RWPE2 (cell line): ENCODE data around the gene NPPB.

Experiments
- ATAC-seq: fragments of 200-7000 bp; cut with Tn5 transposase; 3 replicates; pipeline ENCODE4 v1.9.1; 2021; ENCODE audit warnings: low read depth
- DNase-seq: peaks from one replicate; pipeline ENCODE4 v3.0.0-alpha.2; 2020; ENCODE audit warnings: low spot score
- H3K27ac ChIP-seq: fragments of 450-650 bp; 2 replicates; pipeline ENCODE4 v1.5.1; 2017; ENCODE audit warnings: mild to moderate bottlenecking; ENCODE audit not compliant: poor library complexity, severe bottlenecking
- H3K27me3 ChIP-seq: fragments of 250-450 bp; sonication (Bioruptor Pico); 2 replicates; pipeline ENCODE4 v1.5.1; 2021; ENCODE audit warnings: mild to moderate bottlenecking, moderate library complexity; ENCODE audit not compliant: insufficient read depth, poor library complexity, severe bottlenecking
- H3K36me3 ChIP-seq: fragments of 250-450 bp; sonication (Bioruptor Pico); 2 replicates; pipeline ENCODE4 v1.5.1; 2020; ENCODE audit warnings: low read depth, mild to moderate bottlenecking, moderate library complexity
- H3K4me1 ChIP-seq: fragments of 250-450 bp; sonication (Bioruptor Pico); 2 replicates; pipeline ENCODE4 v1.5.1; 2021; ENCODE audit warnings: mild to moderate bottlenecking, moderate library complexity; ENCODE audit not compliant: insufficient read depth, poor library complexity, severe bottlenecking
- H3K4me3 ChIP-seq: fragments of 250-450 bp; sonication (Bioruptor Pico); 2 replicates; pipeline ENCODE4 v1.5.1; 2021; ENCODE audit warnings: mild to moderate bottlenecking, moderate library complexity; ENCODE audit not compliant: severe bottlenecking
- H3K9me3 ChIP-seq: fragments of 250-450 bp; sonication (Bioruptor Pico); 2 replicates; pipeline ENCODE4 v1.5.1; 2021; ENCODE audit warnings: mild to moderate bottlenecking, moderate library complexity; ENCODE audit not compliant: severe bottlenecking
- TF ChIP-seq, protein P1 (sequence below): fragments of 450-650 bp; IDR thresholded peaks from one replicate; pipeline ENCODE4 v1.5.1; 2017; ENCODE audit warnings: mild to moderate bottlenecking, moderate library complexity; ENCODE audit not compliant: poor library complexity, severe bottlenecking

The NPPB gene

GRCh38 chr1:11875094-11875493 lies 16.3 kb upstream of the NPPB start:
- H3K27me3 ChIP-seq, result peaks cover 4% of the 10 kb centered on the region
- no peaks in the 10 kb centered on the region for H3K4me1 ChIP-seq
- H3K9me3 ChIP-seq, result no peaks in the 10 kb centered on the region
- TF ChIP-seq, protein P1, sequence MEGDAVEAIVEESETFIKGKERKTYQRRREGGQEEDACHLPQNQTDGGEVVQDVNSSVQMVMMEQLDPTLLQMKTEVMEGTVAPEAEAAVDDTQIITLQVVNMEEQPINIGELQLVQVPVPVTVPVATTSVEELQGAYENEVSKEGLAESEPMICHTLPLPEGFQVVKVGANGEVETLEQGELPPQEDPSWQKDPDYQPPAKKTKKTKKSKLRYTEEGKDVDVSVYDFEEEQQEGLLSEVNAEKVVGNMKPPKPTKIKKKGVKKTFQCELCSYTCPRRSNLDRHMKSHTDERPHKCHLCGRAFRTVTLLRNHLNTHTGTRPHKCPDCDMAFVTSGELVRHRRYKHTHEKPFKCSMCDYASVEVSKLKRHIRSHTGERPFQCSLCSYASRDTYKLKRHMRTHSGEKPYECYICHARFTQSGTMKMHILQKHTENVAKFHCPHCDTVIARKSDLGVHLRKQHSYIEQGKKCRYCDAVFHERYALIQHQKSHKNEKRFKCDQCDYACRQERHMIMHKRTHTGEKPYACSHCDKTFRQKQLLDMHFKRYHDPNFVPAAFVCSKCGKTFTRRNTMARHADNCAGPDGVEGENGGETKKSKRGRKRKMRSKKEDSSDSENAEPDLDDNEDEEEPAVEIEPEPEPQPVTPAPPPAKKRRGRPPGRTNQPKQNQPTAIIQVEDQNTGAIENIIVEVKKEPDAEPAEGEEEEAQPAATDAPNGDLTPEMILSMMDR, result no peak
- H3K36me3 ChIP-seq, result no peaks in the 10 kb centered on the region
- DNase-seq, result no peak
- no peak overlapping the region for H3K27ac ChIP-seq
- no peak for ATAC-seq
- H3K4me3 ChIP-seq, result no peak overlapping the region

- Histone ChIP-seq H3K4me3 (no peak overlapping the region), H3K9me3 (no peaks in the 10 kb centered on the region), H3K27me3 (peaks cover 4% of the 10 kb centered on the region), H3K27ac (no peak overlapping the region), H3K4me1 (no peaks in the 10 kb centered on the region), H3K36me3 (no peaks in the 10 kb centered on the region)
- ATAC-seq (no peak), DNase-seq (no peak)
- TF ChIP-seq, protein P1, result no peak
Measured at GRCh38 chr1:11874624-11875023, 15.9 kb upstream of the NPPB start.

DNA sequence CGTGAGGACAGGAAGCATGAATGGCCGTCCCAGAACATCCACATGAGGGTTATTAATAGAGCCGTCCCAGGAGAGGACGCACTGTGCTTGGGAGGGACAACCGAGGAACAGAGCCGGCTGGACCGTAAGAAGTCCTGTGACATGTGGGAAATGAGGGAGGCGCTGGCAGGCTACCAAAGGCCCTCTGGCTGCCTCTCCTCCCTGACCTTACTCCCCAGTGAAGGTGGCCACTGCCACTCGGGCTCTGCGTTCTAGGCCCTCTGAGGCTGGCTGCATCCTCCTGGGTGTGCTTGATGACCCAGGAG lies 15.5 kb upstream of the NPPB start:
- TF ChIP-seq, protein P1, result no peak
- no peaks in the 10 kb centered on the region for H3K36me3 ChIP-seq
- DNase-seq, result no peak
- H3K4me1 ChIP-seq, result no peaks in the 10 kb centered on the region
- no peak for ATAC-seq
- H3K4me3 ChIP-seq, result no peak overlapping the region
- H3K27ac ChIP-seq, result no peak overlapping the region
- H3K27me3 ChIP-seq, result peaks cover 4% of the 10 kb centered on the region
- no peaks in the 10 kb centered on the region for H3K9me3 ChIP-seq

- H3K27me3 ChIP-seq, result peaks cover 4% of the 10 kb centered on the region
- TF ChIP-seq, protein P1, result no peak
- no peak overlapping the region for H3K4me3 ChIP-seq
- DNase-seq, result no peak
- H3K9me3 ChIP-seq, result no peaks in the 10 kb centered on the region
- H3K36me3 ChIP-seq, result no peaks in the 10 kb centered on the region
- no peak for ATAC-seq
- H3K27ac ChIP-seq, result no peak overlapping the region
- H3K4me1 ChIP-seq, result no peaks in the 10 kb centered on the region
Measured at GRCh38 chr1:11873395-11874257, 14.9 kb upstream of the NPPB start.

DNA sequence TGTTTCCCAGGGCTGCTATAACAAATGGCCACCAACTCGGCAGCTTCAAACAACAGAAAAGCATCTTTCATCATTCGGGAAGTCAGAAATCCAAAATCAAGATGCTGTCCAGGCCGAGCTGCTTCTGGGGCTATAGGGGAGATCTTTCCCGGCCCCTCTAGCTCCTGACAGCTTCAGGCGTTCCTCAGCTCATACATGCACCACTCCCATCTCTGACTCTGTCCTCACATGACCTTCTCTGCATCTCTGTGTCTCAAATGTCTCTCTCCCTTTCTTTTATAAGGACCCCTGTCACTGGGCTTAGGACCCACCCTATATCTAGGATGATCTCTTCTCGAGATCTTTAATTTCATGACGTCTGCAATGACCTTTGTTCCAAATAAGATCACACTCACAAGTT lies 13.8 kb upstream of the NPPB start:
- TF ChIP-seq, protein P1, result no peak
- peaks cover 4% of the 10 kb centered on the region for H3K27me3 ChIP-seq

More for the DNA sequence above, 13.8 kb upstream of the NPPB start:
- ATAC-seq (no peak), DNase-seq (no peak)
- Histone ChIP-seq H3K4me1 (no peaks in the 10 kb centered on the region), H3K9me3 (no peaks in the 10 kb centered on the region), H3K36me3 (no peaks in the 10 kb centered on the region), H3K4me3 (no peak overlapping the region), H3K27ac (no peak overlapping the region)
